SK-N-SH treated with all-trans-retinoic acid at 6 μM for 48 hours (cell line): ENCODE data around the gene GRN.

Source experiments
- ATAC-seq: fragments of 200-7000 bp; cut with Tn5 transposase; 3 replicates; pipeline ENCODE4 v1.9.1; 2020; ENCODE audit warnings: mild to moderate bottlenecking, moderate library complexity
- ARNTL ChIP-seq: fragments of 450-650 bp; formaldehyde crosslinking; IDR thresholded peaks from 2 replicates; pipeline ENCODE4 v1.5.0; 2020; ENCODE audit warnings: low read depth, mild to moderate bottlenecking, moderate library complexity, borderline replicate concordance
- BACH2 ChIP-seq: fragments of 250-450 bp; sonication (Bioruptor Pico); IDR thresholded peaks from 2 replicates; pipeline ENCODE4 v1.9.0; 2021; ENCODE audit warnings: mild to moderate bottlenecking, borderline replicate concordance
- CSDC2 ChIP-seq: fragments of 250-450 bp; sonication (Bioruptor Pico); IDR thresholded peaks from 2 replicates; pipeline ENCODE4 v1.5.0; 2020; ENCODE audit warnings: mild to moderate bottlenecking, moderate library complexity
- ESRRG ChIP-seq: fragments of 250-450 bp; sonication (Bioruptor Pico); IDR thresholded peaks from 2 replicates; pipeline ENCODE4 v1.6.1; 2021; ENCODE audit warnings: mild to moderate bottlenecking
- GLIS3 ChIP-seq: fragments of 250-450 bp; sonication (Bioruptor Pico); IDR thresholded peaks from 2 replicates; pipeline ENCODE4 v1.5.0; 2020; ENCODE audit warnings: mild to moderate bottlenecking, moderate library complexity
- ISL1 ChIP-seq: fragments of 250-450 bp; sonication (Bioruptor Pico); IDR thresholded peaks from 2 replicates; pipeline ENCODE4 v2.1.2; 2022; ENCODE audit warnings: mild to moderate bottlenecking, moderate library complexity
- OSR1 ChIP-seq: fragments of 250-450 bp; sonication (Bioruptor Pico); IDR thresholded peaks from 2 replicates; pipeline ENCODE4 v1.8.0; 2022; ENCODE audit warnings: moderate library complexity, mild to moderate bottlenecking, inconsistent platforms
- PPARA ChIP-seq: fragments of 250-450 bp; sonication (Bioruptor Pico); IDR thresholded peaks from 2 replicates; pipeline ENCODE4 v1.5.0; 2020; ENCODE audit warnings: mild to moderate bottlenecking, borderline replicate concordance
- SNAI2 ChIP-seq: fragments of 250-450 bp; sonication (Bioruptor Pico); IDR thresholded peaks from 2 replicates; pipeline ENCODE4 v1.5.0; 2020; ENCODE audit warnings: mild to moderate bottlenecking, moderate library complexity
- TCF4 ChIP-seq: fragments of 250-450 bp; sonication (Bioruptor Pico); IDR thresholded peaks from 2 replicates; pipeline ENCODE4 v1.8.0; 2021; ENCODE audit warnings: mild to moderate bottlenecking, moderate library complexity, borderline replicate concordance
- TOX ChIP-seq: fragments of 250-450 bp; sonication (Bioruptor Pico); IDR thresholded peaks from 2 replicates; pipeline ENCODE4 v1.8.0; 2021; ENCODE audit warnings: mild to moderate bottlenecking, moderate library complexity, borderline replicate concordance
- ZC3H10 ChIP-seq: fragments of 250-450 bp; sonication (Bioruptor Pico); IDR thresholded peaks from 2 replicates; pipeline ENCODE4 v1.5.1; 2021; ENCODE audit warnings: mild to moderate bottlenecking, moderate library complexity
- ZFP3 ChIP-seq: fragments of 250-450 bp; sonication (Bioruptor Pico); IDR thresholded peaks from 2 replicates; pipeline ENCODE4 v1.5.0; 2020; ENCODE audit warnings: mild to moderate bottlenecking, moderate library complexity
- ZFP30 ChIP-seq: fragments of 450-650 bp; formaldehyde crosslinking; IDR thresholded peaks from 2 replicates; pipeline ENCODE4 v1.5.0; 2022; ENCODE audit warnings: mild to moderate bottlenecking, moderate library complexity
- ZNF565 ChIP-seq: fragments of 450-650 bp; formaldehyde crosslinking; conservative IDR thresholded peaks from 2 replicates; pipeline ENCODE4 v1.5.0; 2020; ENCODE audit warnings: low read depth, mild to moderate bottlenecking, moderate library complexity
- ZNF8 ChIP-seq: fragments of 450-650 bp; formaldehyde crosslinking; IDR thresholded peaks from 2 replicates; pipeline ENCODE4 v1.5.0; 2020; ENCODE audit warnings: mild to moderate bottlenecking, moderate library complexity
- TF ChIP-seq, protein P1 (sequence below): fragments of 250-450 bp; sonication (Bioruptor Pico); IDR thresholded peaks from 2 replicates; pipeline ENCODE4 v1.5.1; 2021; ENCODE audit warnings: mild to moderate bottlenecking, moderate library complexity
- TF ChIP-seq, protein P2 (sequence below): fragments of 250-450 bp; sonication (Bioruptor Pico); IDR thresholded peaks from 2 replicates; pipeline ENCODE4 v1.8.0; 2020; ENCODE audit warnings: mild to moderate bottlenecking, moderate library complexity, borderline replicate concordance
- TF ChIP-seq, protein P3 (sequence below): fragments of 250-450 bp; sonication (Bioruptor Pico); IDR thresholded peaks from 2 replicates; pipeline ENCODE4 v1.5.1; 2020; ENCODE audit warnings: low read depth, mild to moderate bottlenecking, moderate library complexity
- TF ChIP-seq, protein P4 (sequence below): fragments of 250-450 bp; sonication (Bioruptor Pico); IDR thresholded peaks from 2 replicates; pipeline ENCODE4 v1.5.0; 2020; ENCODE audit warnings: mild to moderate bottlenecking, moderate library complexity

Gene GRN

DNA sequence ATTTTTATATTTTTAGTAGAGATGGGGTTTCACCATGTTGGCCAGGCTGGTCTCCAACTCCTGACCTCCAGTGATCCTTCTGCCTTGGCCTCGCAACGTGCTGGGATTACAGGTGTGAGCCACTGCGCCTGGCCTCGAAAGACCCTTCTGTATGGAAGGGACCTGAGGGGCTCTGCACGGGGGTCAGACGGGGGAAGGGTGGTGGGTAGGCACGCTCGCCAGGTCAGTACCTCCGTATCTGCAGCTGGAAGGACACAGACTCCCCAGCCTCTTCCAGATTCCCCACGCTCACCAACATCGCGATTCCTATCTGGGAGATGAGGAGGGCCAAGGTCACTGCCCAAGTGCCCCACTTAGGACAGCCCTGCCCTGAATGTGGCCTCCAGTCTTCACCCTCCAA lies 31.7 kb downstream of the GRN start:
- no peak for ATAC-seq
- TF ChIP-seq CSDC2 (CRISPR knock-in tag) (no peak), ZNF565 (CRISPR knock-in tag) (no peak), BACH2 (CRISPR knock-in tag) (no peak), ZFP3 (CRISPR knock-in tag) (no peak), ZC3H10 (CRISPR knock-in tag) (no peak), ARNTL (CRISPR knock-in tag) (no peak), SNAI2 (CRISPR knock-in tag) (no peak), OSR1 (CRISPR knock-in tag) (no peak), PPARA (CRISPR knock-in tag) (no peak)
- TF ChIP-seq, protein P1, sequence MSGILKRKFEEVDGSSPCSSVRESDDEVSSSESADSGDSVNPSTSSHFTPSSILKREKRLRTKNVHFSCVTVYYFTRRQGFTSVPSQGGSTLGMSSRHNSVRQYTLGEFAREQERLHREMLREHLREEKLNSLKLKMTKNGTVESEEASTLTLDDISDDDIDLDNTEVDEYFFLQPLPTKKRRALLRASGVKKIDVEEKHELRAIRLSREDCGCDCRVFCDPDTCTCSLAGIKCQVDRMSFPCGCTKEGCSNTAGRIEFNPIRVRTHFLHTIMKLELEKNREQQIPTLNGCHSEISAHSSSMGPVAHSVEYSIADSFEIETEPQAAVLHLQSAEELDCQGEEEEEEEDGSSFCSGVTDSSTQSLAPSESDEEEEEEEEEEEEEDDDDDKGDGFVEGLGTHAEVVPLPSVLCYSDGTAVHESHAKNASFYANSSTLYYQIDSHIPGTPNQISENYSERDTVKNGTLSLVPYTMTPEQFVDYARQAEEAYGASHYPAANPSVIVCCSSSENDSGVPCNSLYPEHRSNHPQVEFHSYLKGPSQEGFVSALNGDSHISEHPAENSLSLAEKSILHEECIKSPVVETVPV (CRISPR knock-in tag) = no peak
- TF ChIP-seq, protein P2, sequence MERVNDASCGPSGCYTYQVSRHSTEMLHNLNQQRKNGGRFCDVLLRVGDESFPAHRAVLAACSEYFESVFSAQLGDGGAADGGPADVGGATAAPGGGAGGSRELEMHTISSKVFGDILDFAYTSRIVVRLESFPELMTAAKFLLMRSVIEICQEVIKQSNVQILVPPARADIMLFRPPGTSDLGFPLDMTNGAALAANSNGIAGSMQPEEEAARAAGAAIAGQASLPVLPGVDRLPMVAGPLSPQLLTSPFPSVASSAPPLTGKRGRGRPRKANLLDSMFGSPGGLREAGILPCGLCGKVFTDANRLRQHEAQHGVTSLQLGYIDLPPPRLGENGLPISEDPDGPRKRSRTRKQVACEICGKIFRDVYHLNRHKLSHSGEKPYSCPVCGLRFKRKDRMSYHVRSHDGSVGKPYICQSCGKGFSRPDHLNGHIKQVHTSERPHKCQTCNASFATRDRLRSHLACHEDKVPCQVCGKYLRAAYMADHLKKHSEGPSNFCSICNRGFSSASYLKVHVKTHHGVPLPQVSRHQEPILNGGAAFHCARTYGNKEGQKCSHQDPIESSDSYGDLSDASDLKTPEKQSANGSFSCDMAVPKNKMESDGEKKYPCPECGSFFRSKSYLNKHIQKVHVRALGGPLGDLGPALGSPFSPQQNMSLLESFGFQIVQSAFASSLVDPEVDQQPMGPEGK (CRISPR knock-in tag) = no peak
- TF ChIP-seq, protein P3, sequence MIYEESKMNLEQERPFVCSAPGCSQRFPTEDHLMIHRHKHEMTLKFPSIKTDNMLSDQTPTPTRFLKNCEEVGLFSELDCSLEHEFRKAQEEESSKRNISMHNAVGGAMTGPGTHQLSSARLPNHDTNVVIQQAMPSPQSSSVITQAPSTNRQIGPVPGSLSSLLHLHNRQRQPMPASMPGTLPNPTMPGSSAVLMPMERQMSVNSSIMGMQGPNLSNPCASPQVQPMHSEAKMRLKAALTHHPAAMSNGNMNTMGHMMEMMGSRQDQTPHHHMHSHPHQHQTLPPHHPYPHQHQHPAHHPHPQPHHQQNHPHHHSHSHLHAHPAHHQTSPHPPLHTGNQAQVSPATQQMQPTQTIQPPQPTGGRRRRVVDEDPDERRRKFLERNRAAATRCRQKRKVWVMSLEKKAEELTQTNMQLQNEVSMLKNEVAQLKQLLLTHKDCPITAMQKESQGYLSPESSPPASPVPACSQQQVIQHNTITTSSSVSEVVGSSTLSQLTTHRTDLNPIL = no peak

DNA sequence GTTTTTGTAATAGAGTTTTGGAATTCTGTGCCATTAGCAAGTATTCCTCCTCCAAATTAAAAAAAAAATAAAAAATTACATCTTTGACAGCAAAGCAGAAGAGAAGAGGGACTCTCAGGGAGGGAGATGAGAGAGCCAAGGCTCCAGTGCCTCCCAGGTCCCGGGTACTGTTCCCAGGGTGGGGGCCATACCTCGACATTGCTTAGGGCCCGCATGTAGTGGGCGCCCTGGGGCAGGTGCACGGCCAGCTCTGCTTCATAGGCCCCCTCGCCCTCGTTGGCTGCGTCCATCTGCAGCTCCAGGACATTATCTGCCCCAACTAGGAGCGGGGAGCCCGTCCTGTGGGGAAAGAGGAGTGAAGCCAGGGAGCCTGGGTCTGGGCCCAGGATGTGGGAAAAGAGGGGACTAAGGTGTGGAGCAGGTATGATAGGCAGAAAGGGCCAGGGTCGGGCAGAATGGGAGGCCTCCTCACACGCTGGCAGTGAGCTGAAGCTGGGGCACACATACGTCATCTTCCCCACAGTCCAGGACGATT lies 33.1 kb downstream of the GRN start:
- TF ChIP-seq GLIS3 (CRISPR knock-in tag) (no peak), OSR1 (CRISPR knock-in tag) (no peak), TOX (CRISPR knock-in tag) (no peak), ZNF565 (CRISPR knock-in tag) (no peak), ESRRG (CRISPR knock-in tag) (no peak), BACH2 (CRISPR knock-in tag) (no peak), CSDC2 (CRISPR knock-in tag) (no peak), PPARA (CRISPR knock-in tag) (no peak), ZNF8 (no peak), TCF4 (CRISPR knock-in tag) (no peak), ZFP3 (CRISPR knock-in tag) (no peak)
- TF ChIP-seq, protein P2 (CRISPR knock-in tag) = no peak
- TF ChIP-seq, protein P3 = no peak
- TF ChIP-seq, protein P4, sequence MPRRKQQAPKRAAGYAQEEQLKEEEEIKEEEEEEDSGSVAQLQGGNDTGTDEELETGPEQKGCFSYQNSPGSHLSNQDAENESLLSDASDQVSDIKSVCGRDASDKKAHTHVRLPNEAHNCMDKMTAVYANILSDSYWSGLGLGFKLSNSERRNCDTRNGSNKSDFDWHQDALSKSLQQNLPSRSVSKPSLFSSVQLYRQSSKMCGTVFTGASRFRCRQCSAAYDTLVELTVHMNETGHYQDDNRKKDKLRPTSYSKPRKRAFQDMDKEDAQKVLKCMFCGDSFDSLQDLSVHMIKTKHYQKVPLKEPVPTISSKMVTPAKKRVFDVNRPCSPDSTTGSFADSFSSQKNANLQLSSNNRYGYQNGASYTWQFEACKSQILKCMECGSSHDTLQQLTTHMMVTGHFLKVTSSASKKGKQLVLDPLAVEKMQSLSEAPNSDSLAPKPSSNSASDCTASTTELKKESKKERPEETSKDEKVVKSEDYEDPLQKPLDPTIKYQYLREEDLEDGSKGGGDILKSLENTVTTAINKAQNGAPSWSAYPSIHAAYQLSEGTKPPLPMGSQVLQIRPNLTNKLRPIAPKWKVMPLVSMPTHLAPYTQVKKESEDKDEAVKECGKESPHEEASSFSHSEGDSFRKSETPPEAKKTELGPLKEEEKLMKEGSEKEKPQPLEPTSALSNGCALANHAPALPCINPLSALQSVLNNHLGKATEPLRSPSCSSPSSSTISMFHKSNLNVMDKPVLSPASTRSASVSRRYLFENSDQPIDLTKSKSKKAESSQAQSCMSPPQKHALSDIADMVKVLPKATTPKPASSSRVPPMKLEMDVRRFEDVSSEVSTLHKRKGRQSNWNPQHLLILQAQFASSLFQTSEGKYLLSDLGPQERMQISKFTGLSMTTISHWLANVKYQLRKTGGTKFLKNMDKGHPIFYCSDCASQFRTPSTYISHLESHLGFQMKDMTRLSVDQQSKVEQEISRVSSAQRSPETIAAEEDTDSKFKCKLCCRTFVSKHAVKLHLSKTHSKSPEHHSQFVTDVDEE (CRISPR knock-in tag) = no peak
- no peak for ATAC-seq

DNA sequence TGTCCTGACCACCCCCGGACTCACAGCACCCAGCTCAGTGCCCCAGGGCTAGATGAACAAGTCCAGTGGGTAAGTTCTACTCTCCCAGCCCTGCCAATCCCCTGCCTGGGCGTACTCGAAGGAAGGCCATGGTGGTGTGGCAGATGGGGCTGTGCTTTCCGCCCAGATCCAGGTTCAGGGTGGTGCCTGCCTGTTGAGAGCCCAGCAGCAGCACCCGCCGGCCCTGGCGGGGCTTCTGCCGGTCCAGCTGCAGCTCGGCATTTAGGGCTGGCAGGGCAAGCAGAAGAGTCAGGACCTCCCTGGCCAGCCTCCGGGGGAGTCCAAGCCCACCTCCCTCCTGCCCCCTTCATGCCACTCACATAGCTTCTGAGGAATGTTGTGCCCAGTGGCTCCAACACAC lies 34.8 kb downstream of the GRN start:
- no peak for ATAC-seq
- TF ChIP-seq ISL1 (no peak), GLIS3 (CRISPR knock-in tag) (no peak), ZNF565 (CRISPR knock-in tag) (no peak), ZFP30 (CRISPR knock-in tag) (no peak), TCF4 (CRISPR knock-in tag) (no peak), BACH2 (CRISPR knock-in tag) (no peak), ZC3H10 (CRISPR knock-in tag) (no peak)
- TF ChIP-seq, protein P2 (CRISPR knock-in tag) = no peak
- TF ChIP-seq, protein P4 (CRISPR knock-in tag) = no peak
